Diencephalon (tissue), 1 donor: ENCODE measurements around the gene CCDC51. TPM values are rescaled to one million over a fixed set of nuclear protein-coding genes. Genes with fewer than 3 reads are reported as not detected.

ENCODE experiments used
- total RNA-seq: library from RNA; depleted of rRNA; stranded (reverse); fragments of >200 nt; gene quantifications from one replicate; pipeline ENCODE4 v1.2.3, GENCODE V29; 2014

Gene CCDC51
- total RNA-seq, result 10.1 TPM

GRCh38 chr3:48439820-48440589 is at the start of gene CCDC51, which contains the start of gene TMA7:
Gene CCDC51 (minus strand): TSS chr3:48440119. CDS start chr3:48435128, 4,991 bp downstream.
Gene TMA7 (plus strand): TSS chr3:48440257. CDS start chr3:48440297, 40 bp downstream.

GRCh38 chr3:48446425-48447193 is 6.7 kb upstream of the CCDC51 start, which contains the start of gene ATRIP:
Gene ATRIP (plus strand): TSS chr3:48446737. CDS start chr3:48446846, 109 bp downstream.

GRCh38 chr3:48429960-48430707 is 9.8 kb downstream of the CCDC51 start, which contains the start of gene PLXNB1:
Gene PLXNB1 (minus strand): TSS chr3:48430086. CDS start chr3:48424611, 5,475 bp downstream.

Other genes with a start within 250 kb of the CCDC51 start
- gene CAMP, start 216.6 kb downstream of the CCDC51 start, total RNA-seq, result not detected
- 16.4 TPM for gene ZNF589, start 199.0 kb downstream of the CCDC51 start, total RNA-seq
- 24.0 TPM for gene NME6, start 138.8 kb downstream of the CCDC51 start, total RNA-seq
- not detected for gene SPINK8, start 106.5 kb downstream of the CCDC51 start, total RNA-seq
- 1.8 TPM for gene FBXW12, start 67.9 kb downstream of the CCDC51 start, total RNA-seq
- gene PLXNB1, start 10.0 kb downstream of the CCDC51 start, total RNA-seq, result 89.0 TPM
- gene TMA7, start 138 bp upstream of the CCDC51 start, total RNA-seq, result 114 TPM
- 7.6 TPM for gene ATRIP, start 6.6 kb upstream of the CCDC51 start, total RNA-seq
- 56.1 TPM for gene SHISA5, start 64.1 kb upstream of the CCDC51 start, total RNA-seq
- 20.8 TPM for gene PFKFB4, start 116.7 kb upstream of the CCDC51 start, total RNA-seq
- gene UCN2, start 123.7 kb upstream of the CCDC51 start, total RNA-seq, result not detected
- gene COL7A1, start 155.2 kb upstream of the CCDC51 start, total RNA-seq, result 3.5 TPM
- 194 TPM for gene UQCRC1, start 169.5 kb upstream of the CCDC51 start, total RNA-seq
- gene TMEM89, start 181.7 kb upstream of the CCDC51 start, total RNA-seq, result not detected
- gene SLC26A6, start 195.3 kb upstream of the CCDC51 start, total RNA-seq, result 7.6 TPM
- 30.4 TPM for gene CELSR3, start 222.8 kb upstream of the CCDC51 start, total RNA-seq
- gene NCKIPSD, start 245.8 kb upstream of the CCDC51 start, total RNA-seq, result 9.2 TPM